H9 (cell line): Measurements from ENCODE around the gene NAT16. TPM values are rescaled to one million over a fixed set of nuclear protein-coding genes. Genes with fewer than 3 reads are reported as not detected.

Source experiments
- DNase-seq: peaks from one replicate; pipeline ENCODE4 v3.0.0-alpha.2; 2017
- H2AFZ ChIP-seq: one replicate; pipeline ENCODE4 v1.6.1; 2013; ENCODE audit warnings: mild to moderate bottlenecking, low read length, control low read depth, moderate library complexity
- H2AK5ac ChIP-seq: 2 replicates; pipeline ENCODE4 v1.6.1; 2013; ENCODE audit warnings: low read length, control low read depth, mixed read lengths; ENCODE audit not compliant: insufficient read length
- H2BK120ac ChIP-seq: one replicate; pipeline ENCODE4 v1.6.1; 2013; ENCODE audit warnings: low read depth, mild to moderate bottlenecking, low read length, control low read depth, inconsistent platforms; ENCODE audit not compliant: poor library complexity, severe bottlenecking
- H2BK12ac ChIP-seq: 2 replicates; pipeline ENCODE4 v1.6.1; 2013; ENCODE audit warnings: low read length, control low read depth, mixed read lengths, low read depth; ENCODE audit not compliant: insufficient read length
- H2BK15ac ChIP-seq: 2 replicates; pipeline ENCODE4 v1.6.1; 2013; ENCODE audit warnings: low read depth, low read length, control low read depth
- H2BK20ac ChIP-seq: one replicate; pipeline ENCODE4 v1.6.1; 2013; ENCODE audit warnings: low read depth, mild to moderate bottlenecking, low read length, control low read depth, inconsistent platforms; ENCODE audit not compliant: poor library complexity, severe bottlenecking
- H2BK5ac ChIP-seq: 2 replicates; pipeline ENCODE4 v1.6.1; 2013; ENCODE audit warnings: low read length, control low read depth, mixed read lengths; ENCODE audit not compliant: insufficient read length
- H3K14ac ChIP-seq: 2 replicates; pipeline ENCODE4 v1.6.1; 2013; ENCODE audit warnings: low read length, control low read depth; ENCODE audit not compliant: insufficient read depth
- H3K18ac ChIP-seq: 2 replicates; pipeline ENCODE4 v1.6.1; 2013; ENCODE audit warnings: low read depth, mild to moderate bottlenecking, mixed read lengths, low read length, control low read depth; ENCODE audit not compliant: insufficient read length
- H3K23ac ChIP-seq: 2 replicates; pipeline ENCODE4 v1.6.1; 2013; ENCODE audit warnings: low read length, control low read depth, mixed read lengths, low read depth; ENCODE audit not compliant: insufficient read length
- H3K23me2 ChIP-seq: 2 replicates; pipeline ENCODE4 v1.6.1; 2013; ENCODE audit warnings: low read depth, mild to moderate bottlenecking, mixed read lengths, low read length, control low read depth; ENCODE audit not compliant: insufficient read length, poor library complexity, severe bottlenecking
- H3K27ac ChIP-seq: 2 replicates; pipeline ENCODE4 v1.5.1; 2013; ENCODE audit warnings: low read length, control low read depth, mixed read lengths, low read depth; ENCODE audit not compliant: insufficient read length
- H3K27me3 ChIP-seq: 2 replicates; pipeline ENCODE4 v1.6.1; 2013; ENCODE audit warnings: low read length, control low read depth, inconsistent platforms; ENCODE audit not compliant: insufficient read depth
- H3K4ac ChIP-seq: 2 replicates; pipeline ENCODE4 v1.6.1; 2013; ENCODE audit warnings: low read depth, mild to moderate bottlenecking, control low read depth, inconsistent platforms, low read length, moderate library complexity
- H3K4me1 ChIP-seq: 2 replicates; pipeline ENCODE4 v1.6.1; 2013; ENCODE audit warnings: low read length, control low read depth, inconsistent platforms; ENCODE audit not compliant: insufficient read depth
- H3K4me2 ChIP-seq: 2 replicates; pipeline ENCODE4 v1.6.1; 2013; ENCODE audit warnings: low read length, control low read depth, mixed read lengths; ENCODE audit not compliant: insufficient read length, insufficient read depth
- H3K56ac ChIP-seq: 2 replicates; pipeline ENCODE4 v1.6.1; 2013; ENCODE audit warnings: low read depth, mild to moderate bottlenecking, mixed read lengths, low read length, control low read depth; ENCODE audit not compliant: insufficient read length
- H3K79me1 ChIP-seq: 2 replicates; pipeline ENCODE4 v1.6.1; 2013; ENCODE audit warnings: low read depth, mild to moderate bottlenecking, moderate library complexity, low read length, control low read depth, inconsistent platforms; ENCODE audit not compliant: insufficient read depth, poor library complexity, severe bottlenecking
- H3K79me2 ChIP-seq: 2 replicates; pipeline ENCODE4 v1.6.1; 2013; ENCODE audit warnings: low read length, control low read depth, inconsistent platforms; ENCODE audit not compliant: insufficient read depth
- H3K9ac ChIP-seq: 2 replicates; pipeline ENCODE4 v1.6.1; 2013; ENCODE audit warnings: low read length, control low read depth, mixed read lengths; ENCODE audit not compliant: insufficient read length; ENCODE audit errors: extremely low read depth
- H3K9me3 ChIP-seq: one replicate; pipeline ENCODE4 v1.6.1; 2013; ENCODE audit warnings: low read depth, low read length, inconsistent platforms; ENCODE audit not compliant: control insufficient read depth
- H3T11ph ChIP-seq: one replicate; pipeline ENCODE4 v1.6.1; 2013; ENCODE audit warnings: mild to moderate bottlenecking, low read length, control low read depth, inconsistent platforms
- H4K20me1 ChIP-seq: one replicate; pipeline ENCODE4 v1.6.1; 2013; ENCODE audit not compliant: control insufficient read depth, insufficient read length, insufficient read depth
- H4K5ac ChIP-seq: 2 replicates; pipeline ENCODE4 v1.6.1; 2013; ENCODE audit warnings: low read depth, mild to moderate bottlenecking, mixed read lengths, low read length, control low read depth; ENCODE audit not compliant: insufficient read length
- H4K8ac ChIP-seq: replicated peaks from 2 replicates; pipeline ENCODE4 v1.6.1; 2013; ENCODE audit warnings: low read length, control low read depth, mixed read lengths, low read depth; ENCODE audit not compliant: insufficient read length
- H4K91ac ChIP-seq: 2 replicates; pipeline ENCODE4 v1.6.1; 2013; ENCODE audit warnings: low read depth, mild to moderate bottlenecking, moderate library complexity, mixed read lengths, low read length, control low read depth; ENCODE audit not compliant: insufficient read length
- H3K27ac Mint-ChIP-seq, 3 experiments: 2 replicates in 2 of 3; 3 replicates in 1 of 3; pipeline ENCODE4 v1.8.0; 2020 to 2021; ENCODE audit warnings: mixed read lengths in 3 of 3, mild to moderate bottlenecking in 1 of 3, moderate library complexity in 1 of 3
- H3K27me3 Mint-ChIP-seq: 2 replicates; pipeline ENCODE4 v1.8.0; 2021; ENCODE audit warnings: low read depth, mild to moderate bottlenecking, moderate library complexity, mixed read lengths
- H3K36me3 Mint-ChIP-seq, 3 experiments: 2 replicates in 2 of 3; 3 replicates in 1 of 3; pipeline ENCODE4 v1.8.0; 2020 to 2021; ENCODE audit warnings: low read depth in 3 of 3, mixed read lengths in 3 of 3; ENCODE audit not compliant: insufficient read depth in 1 of 3
- H3K4me1 Mint-ChIP-seq, 2 experiments: 2 replicates each; pipeline ENCODE4 v1.8.0; 2020; ENCODE audit warnings: mixed read lengths in 2 of 2
- H3K4me3 Mint-ChIP-seq, 2 experiments: 2 replicates in 1 of 2; 3 replicates in 1 of 2; pipeline ENCODE4 v1.8.0; 2020 to 2021; ENCODE audit warnings: mild to moderate bottlenecking in 2 of 2, mixed read lengths in 2 of 2, moderate library complexity in 1 of 2
- H3K9me3 Mint-ChIP-seq, 2 experiments: 2 replicates in 1 of 2; 3 replicates in 1 of 2; pipeline ENCODE4 v1.8.0; 2020; ENCODE audit warnings: mild to moderate bottlenecking in 2 of 2, mixed read lengths in 2 of 2, moderate library complexity in 1 of 2
- CTCF ChIP-seq: fragments of 200-600 bp; sonication (generic); conservative IDR thresholded peaks from 3 replicates; pipeline ENCODE4 v1.8.0; 2021; ENCODE audit warnings: antibody characterized with exemption, mild to moderate bottlenecking
- WGBS: extraction: QIAGEN DNeasy Blood & Tissue Kit; methylation state at CpG from one replicate; pipeline ENCODE4 v1.1.7; 2013; ENCODE audit warnings: missing lambda C conversion rate, low lambda C conversion rate, mixed read lengths; ENCODE audit not compliant: insufficient read length; ENCODE audit errors: extremely low coverage; 5-methylcytosine and 5-hydroxymethylcytosine counted together
- total RNA-seq: library from RNA; stranded (reverse); gene quantifications from 2 replicates; pipeline ENCODE4 v1.2.1, GENCODE V29; 2021

NAT16 gene
- total RNA-seq, 1 experiment from 2014 or later = 0.50 TPM

- no peaks in the 10 kb centered on the region for H3K9me3 Mint-ChIP-seq
- H3K4me1 ChIP-seq = no peaks in the 10 kb centered on the region
Observed at GRCh38 chr7:101211501-101211900, 31.4 kb upstream of the NAT16 start.

More at GRCh38 chr7:101211501-101211900, 31.4 kb upstream of the NAT16 start:
- Histone ChIP-seq H2BK120ac (no peak overlapping the region), H3K4me2 (no peak overlapping the region), H3K23me2 (no peaks in the 10 kb centered on the region), H3K23ac (no peak overlapping the region), H3K4ac (no peak overlapping the region), H3K79me2 (no peaks in the 10 kb centered on the region), H2AFZ (no peak overlapping the region), H2BK5ac (no peak overlapping the region), H4K5ac (no peak overlapping the region), H2BK12ac (no peak overlapping the region), H3K27me3 (no peaks in the 10 kb centered on the region), H3K14ac (no peak overlapping the region), H3K9ac (no peak overlapping the region), H3K9me3 (no peaks in the 10 kb centered on the region), H3K27ac (no peak overlapping the region), H3T11ph (no peak overlapping the region), H4K91ac (no peak overlapping the region), H4K20me1 (no peaks in the 10 kb centered on the region), H3K56ac (no peak overlapping the region), H2BK15ac (no peak overlapping the region), H2AK5ac (no peak overlapping the region), H4K8ac (no peak overlapping the region), H3K18ac (no peak overlapping the region), H2BK20ac (no peak overlapping the region), H3K79me1 (no peaks in the 10 kb centered on the region)
- DNase-seq = no peak
- H3K36me3 Mint-ChIP-seq = peaks cover 11 to 52% (median 21%) of the 10 kb centered on the region in 3 experiments; a peak in 6 of 7 replicates
- no peak for TF ChIP-seq CTCF
- H3K4me1 Mint-ChIP-seq = peaks cover 4 to 5% of the 10 kb centered on the region in 2 experiments
- H3K27me3 Mint-ChIP-seq = no peaks in the 10 kb centered on the region
- H3K4me3 Mint-ChIP-seq = no peak overlapping the region
- H3K27ac Mint-ChIP-seq = no peak overlapping the region
- no CpG with 5 or more reads among the region's 24 CpGs for WGBS
